H9 (cell line): ENCODE data around the gene XIRP2. TPM values are rescaled to one million over a fixed set of nuclear protein-coding genes. Genes with fewer than 3 reads are reported as not detected.
"Not testable (repeated sequence)": the region's sequence is repeated elsewhere in the genome, so short reads cannot be mapped to it uniquely, and the experiment has no call there.

Experiments
- DNase-seq: peaks from one replicate; pipeline ENCODE4 v3.0.0-alpha.2; 2017
- H2AFZ ChIP-seq: one replicate; pipeline ENCODE4 v1.6.1; 2013; ENCODE audit warnings: mild to moderate bottlenecking, low read length, control low read depth, moderate library complexity
- H2AK5ac ChIP-seq: 2 replicates; pipeline ENCODE4 v1.6.1; 2013; ENCODE audit warnings: low read length, control low read depth, mixed read lengths; ENCODE audit not compliant: insufficient read length
- H2BK120ac ChIP-seq: one replicate; pipeline ENCODE4 v1.6.1; 2013; ENCODE audit warnings: low read depth, mild to moderate bottlenecking, low read length, control low read depth, inconsistent platforms; ENCODE audit not compliant: poor library complexity, severe bottlenecking
- H2BK12ac ChIP-seq: 2 replicates; pipeline ENCODE4 v1.6.1; 2013; ENCODE audit warnings: low read length, control low read depth, mixed read lengths, low read depth; ENCODE audit not compliant: insufficient read length
- H2BK15ac ChIP-seq: 2 replicates; pipeline ENCODE4 v1.6.1; 2013; ENCODE audit warnings: low read depth, low read length, control low read depth
- H2BK20ac ChIP-seq: one replicate; pipeline ENCODE4 v1.6.1; 2013; ENCODE audit warnings: low read depth, mild to moderate bottlenecking, low read length, control low read depth, inconsistent platforms; ENCODE audit not compliant: poor library complexity, severe bottlenecking
- H2BK5ac ChIP-seq: 2 replicates; pipeline ENCODE4 v1.6.1; 2013; ENCODE audit warnings: low read length, control low read depth, mixed read lengths; ENCODE audit not compliant: insufficient read length
- H3K14ac ChIP-seq: 2 replicates; pipeline ENCODE4 v1.6.1; 2013; ENCODE audit warnings: low read length, control low read depth; ENCODE audit not compliant: insufficient read depth
- H3K18ac ChIP-seq: 2 replicates; pipeline ENCODE4 v1.6.1; 2013; ENCODE audit warnings: low read depth, mild to moderate bottlenecking, mixed read lengths, low read length, control low read depth; ENCODE audit not compliant: insufficient read length
- H3K23ac ChIP-seq: 2 replicates; pipeline ENCODE4 v1.6.1; 2013; ENCODE audit warnings: low read length, control low read depth, mixed read lengths, low read depth; ENCODE audit not compliant: insufficient read length
- H3K23me2 ChIP-seq: 2 replicates; pipeline ENCODE4 v1.6.1; 2013; ENCODE audit warnings: low read depth, mild to moderate bottlenecking, mixed read lengths, low read length, control low read depth; ENCODE audit not compliant: insufficient read length, poor library complexity, severe bottlenecking
- H3K27ac ChIP-seq: 2 replicates; pipeline ENCODE4 v1.5.1; 2013; ENCODE audit warnings: low read length, control low read depth, mixed read lengths, low read depth; ENCODE audit not compliant: insufficient read length
- H3K27me3 ChIP-seq: 2 replicates; pipeline ENCODE4 v1.6.1; 2013; ENCODE audit warnings: low read length, control low read depth, inconsistent platforms; ENCODE audit not compliant: insufficient read depth
- H3K4ac ChIP-seq: 2 replicates; pipeline ENCODE4 v1.6.1; 2013; ENCODE audit warnings: low read depth, mild to moderate bottlenecking, control low read depth, inconsistent platforms, low read length, moderate library complexity
- H3K4me1 ChIP-seq: 2 replicates; pipeline ENCODE4 v1.6.1; 2013; ENCODE audit warnings: low read length, control low read depth, inconsistent platforms; ENCODE audit not compliant: insufficient read depth
- H3K4me2 ChIP-seq: 2 replicates; pipeline ENCODE4 v1.6.1; 2013; ENCODE audit warnings: low read length, control low read depth, mixed read lengths; ENCODE audit not compliant: insufficient read length, insufficient read depth
- H3K56ac ChIP-seq: 2 replicates; pipeline ENCODE4 v1.6.1; 2013; ENCODE audit warnings: low read depth, mild to moderate bottlenecking, mixed read lengths, low read length, control low read depth; ENCODE audit not compliant: insufficient read length
- H3K79me1 ChIP-seq: 2 replicates; pipeline ENCODE4 v1.6.1; 2013; ENCODE audit warnings: low read depth, mild to moderate bottlenecking, moderate library complexity, low read length, control low read depth, inconsistent platforms; ENCODE audit not compliant: insufficient read depth, poor library complexity, severe bottlenecking
- H3K79me2 ChIP-seq: 2 replicates; pipeline ENCODE4 v1.6.1; 2013; ENCODE audit warnings: low read length, control low read depth, inconsistent platforms; ENCODE audit not compliant: insufficient read depth
- H3K9ac ChIP-seq: 2 replicates; pipeline ENCODE4 v1.6.1; 2013; ENCODE audit warnings: low read length, control low read depth, mixed read lengths; ENCODE audit not compliant: insufficient read length; ENCODE audit errors: extremely low read depth
- H3K9me3 ChIP-seq: one replicate; pipeline ENCODE4 v1.6.1; 2013; ENCODE audit warnings: low read depth, low read length, inconsistent platforms; ENCODE audit not compliant: control insufficient read depth
- H3T11ph ChIP-seq: one replicate; pipeline ENCODE4 v1.6.1; 2013; ENCODE audit warnings: mild to moderate bottlenecking, low read length, control low read depth, inconsistent platforms
- H4K20me1 ChIP-seq: one replicate; pipeline ENCODE4 v1.6.1; 2013; ENCODE audit not compliant: control insufficient read depth, insufficient read length, insufficient read depth
- H4K5ac ChIP-seq: 2 replicates; pipeline ENCODE4 v1.6.1; 2013; ENCODE audit warnings: low read depth, mild to moderate bottlenecking, mixed read lengths, low read length, control low read depth; ENCODE audit not compliant: insufficient read length
- H4K8ac ChIP-seq: replicated peaks from 2 replicates; pipeline ENCODE4 v1.6.1; 2013; ENCODE audit warnings: low read length, control low read depth, mixed read lengths, low read depth; ENCODE audit not compliant: insufficient read length
- H4K91ac ChIP-seq: 2 replicates; pipeline ENCODE4 v1.6.1; 2013; ENCODE audit warnings: low read depth, mild to moderate bottlenecking, moderate library complexity, mixed read lengths, low read length, control low read depth; ENCODE audit not compliant: insufficient read length
- H3K27ac Mint-ChIP-seq, 3 experiments: 2 replicates in 2 of 3; 3 replicates in 1 of 3; pipeline ENCODE4 v1.8.0; 2020 to 2021; ENCODE audit warnings: mixed read lengths in 3 of 3, mild to moderate bottlenecking in 1 of 3, moderate library complexity in 1 of 3
- H3K27me3 Mint-ChIP-seq: 2 replicates; pipeline ENCODE4 v1.8.0; 2021; ENCODE audit warnings: low read depth, mild to moderate bottlenecking, moderate library complexity, mixed read lengths
- H3K36me3 Mint-ChIP-seq, 3 experiments: 2 replicates in 2 of 3; 3 replicates in 1 of 3; pipeline ENCODE4 v1.8.0; 2020 to 2021; ENCODE audit warnings: low read depth in 3 of 3, mixed read lengths in 3 of 3; ENCODE audit not compliant: insufficient read depth in 1 of 3
- H3K4me1 Mint-ChIP-seq, 2 experiments: 2 replicates each; pipeline ENCODE4 v1.8.0; 2020; ENCODE audit warnings: mixed read lengths in 2 of 2
- H3K4me3 Mint-ChIP-seq, 2 experiments: 2 replicates in 1 of 2; 3 replicates in 1 of 2; pipeline ENCODE4 v1.8.0; 2020 to 2021; ENCODE audit warnings: mild to moderate bottlenecking in 2 of 2, mixed read lengths in 2 of 2, moderate library complexity in 1 of 2
- H3K9me3 Mint-ChIP-seq, 2 experiments: 2 replicates in 1 of 2; 3 replicates in 1 of 2; pipeline ENCODE4 v1.8.0; 2020; ENCODE audit warnings: mild to moderate bottlenecking in 2 of 2, mixed read lengths in 2 of 2, moderate library complexity in 1 of 2
- WGBS: extraction: QIAGEN DNeasy Blood & Tissue Kit; methylation state at CpG from one replicate; pipeline ENCODE4 v1.1.7; 2013; ENCODE audit warnings: missing lambda C conversion rate, low lambda C conversion rate, mixed read lengths; ENCODE audit not compliant: insufficient read length; ENCODE audit errors: extremely low coverage; 5-methylcytosine and 5-hydroxymethylcytosine counted together
- total RNA-seq: library from RNA; stranded (reverse); gene quantifications from 2 replicates; pipeline ENCODE4 v1.2.1, GENCODE V29; 2021
- TF ChIP-seq, protein P1 (sequence below): fragments of 200-600 bp; sonication (generic); conservative IDR thresholded peaks from 3 replicates; pipeline ENCODE4 v1.8.0; 2021; ENCODE audit warnings: antibody characterized with exemption, mild to moderate bottlenecking

Gene XIRP2
- total RNA-seq, 1 experiment from 2014 or later = 0.07 TPM

DNA sequence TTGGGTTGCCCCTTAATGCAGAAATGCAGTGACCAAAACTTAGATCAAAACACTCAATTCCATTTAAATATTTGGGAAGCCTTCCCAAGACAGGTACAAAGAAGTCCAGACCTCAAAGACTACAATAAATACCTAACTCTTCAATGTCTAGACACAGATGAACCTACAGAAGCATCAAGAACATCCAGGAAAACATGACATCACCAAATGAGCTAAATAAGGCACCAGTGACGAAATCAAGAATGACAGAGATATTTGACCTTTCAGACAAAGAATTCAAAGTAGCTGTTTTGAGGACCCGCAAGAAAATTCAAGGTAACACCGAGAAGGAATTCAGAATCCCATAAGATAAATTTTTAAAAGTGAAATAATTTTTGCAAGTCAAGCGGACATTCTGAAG is 140.2 kb downstream of the XIRP2 start:
- H2BK20ac ChIP-seq = no peak overlapping the region
- H3K56ac ChIP-seq = no peak overlapping the region
- no peak overlapping the region for H2BK5ac ChIP-seq
- H2BK12ac ChIP-seq = no peak overlapping the region
- H2BK120ac ChIP-seq = no peak overlapping the region
- H3K4me2 ChIP-seq = no peak overlapping the region
- H3K79me1 ChIP-seq = no peaks in the 10 kb centered on the region
- H2AFZ ChIP-seq = no peak overlapping the region
- H4K8ac ChIP-seq = no peak overlapping the region
- no peak overlapping the region for H4K5ac ChIP-seq
- no peak overlapping the region for H3K27ac Mint-ChIP-seq
- H3K9me3 ChIP-seq = no peaks in the 10 kb centered on the region
- peaks cover 0 to 4% (median 0%) of the 10 kb centered on the region in 3 experiments; a peak in 3 of 7 replicates for H3K36me3 Mint-ChIP-seq
- no peak overlapping the region for H3K18ac ChIP-seq
- TF ChIP-seq, protein P1, sequence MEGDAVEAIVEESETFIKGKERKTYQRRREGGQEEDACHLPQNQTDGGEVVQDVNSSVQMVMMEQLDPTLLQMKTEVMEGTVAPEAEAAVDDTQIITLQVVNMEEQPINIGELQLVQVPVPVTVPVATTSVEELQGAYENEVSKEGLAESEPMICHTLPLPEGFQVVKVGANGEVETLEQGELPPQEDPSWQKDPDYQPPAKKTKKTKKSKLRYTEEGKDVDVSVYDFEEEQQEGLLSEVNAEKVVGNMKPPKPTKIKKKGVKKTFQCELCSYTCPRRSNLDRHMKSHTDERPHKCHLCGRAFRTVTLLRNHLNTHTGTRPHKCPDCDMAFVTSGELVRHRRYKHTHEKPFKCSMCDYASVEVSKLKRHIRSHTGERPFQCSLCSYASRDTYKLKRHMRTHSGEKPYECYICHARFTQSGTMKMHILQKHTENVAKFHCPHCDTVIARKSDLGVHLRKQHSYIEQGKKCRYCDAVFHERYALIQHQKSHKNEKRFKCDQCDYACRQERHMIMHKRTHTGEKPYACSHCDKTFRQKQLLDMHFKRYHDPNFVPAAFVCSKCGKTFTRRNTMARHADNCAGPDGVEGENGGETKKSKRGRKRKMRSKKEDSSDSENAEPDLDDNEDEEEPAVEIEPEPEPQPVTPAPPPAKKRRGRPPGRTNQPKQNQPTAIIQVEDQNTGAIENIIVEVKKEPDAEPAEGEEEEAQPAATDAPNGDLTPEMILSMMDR = no peak
- peaks cover 7 to 19% of the 10 kb centered on the region in 2 experiments; a peak in 4 of 5 replicates for H3K9me3 Mint-ChIP-seq
- no peak overlapping the region for H2BK15ac ChIP-seq
- H3K79me2 ChIP-seq = no peaks in the 10 kb centered on the region
- H4K20me1 ChIP-seq = no peaks in the 10 kb centered on the region
- H3T11ph ChIP-seq = no peak overlapping the region
- H3K27me3 Mint-ChIP-seq = no peaks in the 10 kb centered on the region
- H3K4me1 Mint-ChIP-seq = no peaks in the 10 kb centered on the region
- no CpG with 5 or more reads among the region's 4 CpGs for WGBS
- H3K4me1 ChIP-seq = no peaks in the 10 kb centered on the region
- H3K4me3 Mint-ChIP-seq = no peak overlapping the region
- DNase-seq = no peak
- no peak overlapping the region for H3K4ac ChIP-seq
- H4K91ac ChIP-seq = no peak overlapping the region
- H3K9ac ChIP-seq = no peak overlapping the region
- H3K27ac ChIP-seq = no peak overlapping the region
- no peak overlapping the region for H3K23ac ChIP-seq
- no peak overlapping the region for H2AK5ac ChIP-seq
- H3K23me2 ChIP-seq = no peaks in the 10 kb centered on the region
- no peaks in the 10 kb centered on the region for H3K27me3 ChIP-seq
- H3K14ac ChIP-seq = no peak overlapping the region

DNA sequence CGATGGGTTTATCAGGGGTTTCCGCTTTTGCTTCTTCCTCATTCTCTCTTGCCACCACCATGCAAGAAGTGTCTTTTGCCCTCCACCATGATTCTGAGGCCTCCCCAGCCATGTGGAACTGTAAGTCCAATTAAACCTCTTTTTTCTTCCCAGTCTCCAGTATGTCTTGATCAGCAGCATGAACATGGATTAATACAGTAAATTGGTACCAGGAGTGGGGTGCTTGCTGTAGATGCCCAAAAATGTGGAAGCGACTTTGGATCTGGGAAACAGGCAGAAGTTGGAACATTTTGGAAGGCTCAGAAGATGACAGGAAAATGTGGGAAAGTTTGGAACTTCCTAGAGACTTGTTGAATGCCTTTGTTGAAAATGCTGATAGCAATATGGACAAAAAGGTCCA is 146.7 kb downstream of the XIRP2 start:
- H4K5ac ChIP-seq, H2BK120ac ChIP-seq, DNase-seq, H3K4me1 ChIP-seq, H3K27ac Mint-ChIP-seq, H2BK5ac ChIP-seq, H3K56ac ChIP-seq, H4K91ac ChIP-seq, H2AK5ac ChIP-seq, H3K79me2 ChIP-seq, H3T11ph ChIP-seq, H3K4me1 Mint-ChIP-seq, H4K20me1 ChIP-seq, H3K79me1 ChIP-seq, H3K27me3 Mint-ChIP-seq, H3K23ac ChIP-seq, H3K18ac ChIP-seq, H2BK12ac ChIP-seq, H3K27ac ChIP-seq, H3K9ac ChIP-seq, H2AFZ ChIP-seq, H3K27me3 ChIP-seq, H3K4me3 Mint-ChIP-seq, H3K9me3 ChIP-seq, H2BK15ac ChIP-seq, H3K4ac ChIP-seq, H3K4me2 ChIP-seq, H4K8ac ChIP-seq, H3K23me2 ChIP-seq, H3K14ac ChIP-seq, H2BK20ac ChIP-seq: not testable (repeated sequence)
- H3K36me3 Mint-ChIP-seq = peaks cover 9 to 25% (median 11%) of the 10 kb centered on the region in 3 experiments
- no CpG with 5 or more reads among the region's 3 CpGs for WGBS
- H3K9me3 Mint-ChIP-seq = peaks cover 33 to 51% of the 10 kb centered on the region in 2 experiments
